H1 (cell line): ENCODE measurements around the gene ZNF511. TPM values are rescaled to one million over a fixed set of nuclear protein-coding genes. Genes with fewer than 3 reads are reported as not detected.

Experiments used
- CTCF ChIA-PET: fragments of 300-600 bp; sonication (Branson Sonifier 250); formaldehyde crosslinking; loops from one replicate; lab custom pipeline; 2021; ENCODE audit not compliant: partially characterized antibody; lab: Charles Lee
- POLR2A ChIA-PET: fragments of 300-600 bp; sonication (Branson Sonifier 250); formaldehyde crosslinking; loops from one replicate; lab custom pipeline; 2021; ENCODE audit warnings: inconsistent platforms; ENCODE audit not compliant: partially characterized antibody; lab: Charles Lee
- DNase-seq, 2 experiments: peaks; one replicate each; pipeline versions ENCODE4 v3.0.0 to v3.0.0-alpha.2; 2010 to 2022; ENCODE audit warnings: low spot score in 2 of 2, low read depth in 1 of 2, mixed read lengths in 1 of 2
- FAIRE-seq: peaks from 2 replicates; lab custom pipeline; 2011; peaks lifted over from hg19 to GRCh38; lab: Jason Lieb, UNC
- H2AFZ ChIP-seq: 2 replicates; pipeline ENCODE4 v1.8.1; 2012; ENCODE audit warnings: low read length, inconsistent platforms
- H2AK5ac ChIP-seq: 2 replicates; pipeline ENCODE4 v1.6.1; 2013; ENCODE audit warnings: low read depth, low read length
- H2BK120ac ChIP-seq: replicated peaks from 2 replicates; pipeline ENCODE3; 2013; ENCODE audit warnings: low read depth, low read length, inconsistent platforms
- H2BK12ac ChIP-seq: 2 replicates; pipeline ENCODE4 v1.6.1; 2013; ENCODE audit warnings: low read depth, low read length
- H2BK15ac ChIP-seq: 2 replicates; pipeline ENCODE4 v1.6.1; 2013; ENCODE audit warnings: low read length
- H2BK20ac ChIP-seq: 2 replicates; pipeline ENCODE4 v1.6.1; 2013; ENCODE audit warnings: low read length
- H2BK5ac ChIP-seq: 2 replicates; pipeline ENCODE4 v1.6.1; 2013; ENCODE audit warnings: low read depth, low read length
- H3K14ac ChIP-seq: 2 replicates; pipeline ENCODE4 v1.6.1; 2013; ENCODE audit warnings: inconsistent platforms; ENCODE audit not compliant: insufficient read length
- H3K18ac ChIP-seq: 2 replicates; pipeline ENCODE4 v1.6.1; 2013; ENCODE audit warnings: low read length; ENCODE audit errors: extremely low read depth
- H3K23ac ChIP-seq: 2 replicates; pipeline ENCODE4 v1.6.1; 2013; ENCODE audit warnings: inconsistent platforms; ENCODE audit not compliant: insufficient read length
- H3K23me2 ChIP-seq: 2 replicates; pipeline ENCODE4 v1.6.1; 2013; ENCODE audit warnings: low read depth, low read length
- H3K27ac ChIP-seq: 2 replicates; pipeline ENCODE4 v1.6.1; 2011; ENCODE audit warnings: low read depth, low read length, inconsistent platforms
- H3K27me3 ChIP-seq, 4 experiments: replicated peaks in 1 of 4; 1 replicate in 1 of 4; 2 replicates in 3 of 4; pipeline versions ENCODE4 v1.6.1 to v1.8.1; 2011 to 2013; ENCODE audit warnings: low read length in 3 of 4, mild to moderate bottlenecking in 3 of 4, inconsistent platforms in 2 of 4, mixed read lengths in 2 of 4, moderate library complexity in 1 of 4; ENCODE audit not compliant: control insufficient read depth in 3 of 4, insufficient read depth in 3 of 4; ENCODE audit errors: extremely low read depth in 1 of 4
- H3K36me3 ChIP-seq, 4 experiments: 2 replicates each; pipeline versions ENCODE4 v1.6.1 to v1.8.1; 2011 to 2013; ENCODE audit warnings: mild to moderate bottlenecking in 4 of 4, low read length in 3 of 4, moderate library complexity in 2 of 4, control low read depth in 1 of 4, inconsistent platforms in 1 of 4; ENCODE audit not compliant: insufficient read depth in 4 of 4, control insufficient read depth in 2 of 4
- H3K4ac ChIP-seq: replicated peaks from 2 replicates; pipeline ENCODE3; 2013; ENCODE audit warnings: low read length, low read depth, mixed read lengths, inconsistent platforms; ENCODE audit not compliant: insufficient read length
- H3K4me1 ChIP-seq, 4 experiments: replicated peaks in 1 of 4; 1 replicate in 1 of 4; 2 replicates in 3 of 4; pipeline versions ENCODE4 v1.6.1 to v1.8.1; 2011 to 2013; ENCODE audit warnings: low read length in 3 of 4, inconsistent platforms in 2 of 4, mixed read lengths in 1 of 4; ENCODE audit not compliant: insufficient read depth in 4 of 4, control insufficient read depth in 3 of 4
- H3K4me2 ChIP-seq, 2 experiments: 2 replicates each; pipeline versions ENCODE4 v1.6.1 to v1.8.1; 2011 to 2013; ENCODE audit warnings: low read depth in 2 of 2, low read length in 2 of 2, control low read depth in 1 of 2, inconsistent platforms in 1 of 2, mild to moderate bottlenecking in 1 of 2; ENCODE audit not compliant: insufficient read depth in 1 of 2
- H3K4me3 ChIP-seq, 4 experiments: fragments of 200-600, 300-600 bp in 1 of 4; sonication (generic), shearing (Covaris generic), sonication (Bioruptor Twin) in 1 of 4; 2 replicates each; pipeline versions ENCODE4 v1.5.1 to v1.8.1; 2011 to 2016; ENCODE audit warnings: low read length in 4 of 4, low read depth in 3 of 4, control low read depth in 2 of 4, inconsistent platforms in 2 of 4, mild to moderate bottlenecking in 2 of 4, mixed read lengths in 1 of 4, moderate library complexity in 1 of 4; ENCODE audit not compliant: insufficient read depth in 2 of 4; ENCODE audit errors: extremely low read depth in 1 of 4
- H3K56ac ChIP-seq: replicated peaks from 2 replicates; pipeline ENCODE3; 2013; ENCODE audit warnings: low read depth, mild to moderate bottlenecking, mixed read lengths, low read length, inconsistent platforms; ENCODE audit not compliant: insufficient read length
- H3K79me1 ChIP-seq: 2 replicates; pipeline ENCODE4 v1.6.1; 2013; ENCODE audit warnings: low read depth, low read length, control low read depth
- H3K79me2 ChIP-seq, 2 experiments: 2 replicates each; pipeline versions ENCODE4 v1.6.1 to v1.8.1; 2012 to 2013; ENCODE audit warnings: low read length in 2 of 2, mild to moderate bottlenecking in 2 of 2, inconsistent platforms in 1 of 2; ENCODE audit not compliant: insufficient read depth in 2 of 2, control insufficient read depth in 1 of 2
- H3K9ac ChIP-seq, 4 experiments: replicated peaks in 1 of 4; 1 replicate in 1 of 4; 2 replicates in 3 of 4; pipeline versions ENCODE4 v1.6.1 to v1.8.1; 2011 to 2013; ENCODE audit warnings: low read depth in 3 of 4, low read length in 3 of 4, control low read depth in 2 of 4, mild to moderate bottlenecking in 2 of 4, moderate library complexity in 2 of 4, inconsistent platforms in 1 of 4; ENCODE audit errors: extremely low read depth in 1 of 4
- H3K9me3 ChIP-seq, 2 experiments: 2 replicates each; pipeline versions ENCODE4 v1.6.1 to v1.8.1; 2012 to 2013; ENCODE audit warnings: mild to moderate bottlenecking in 2 of 2, moderate library complexity in 2 of 2, control low read depth in 1 of 2, inconsistent platforms in 1 of 2, low read depth in 1 of 2, low read length in 1 of 2, mixed read lengths in 1 of 2; ENCODE audit not compliant: insufficient read depth in 2 of 2
- H4K20me1 ChIP-seq, 2 experiments: replicated peaks in 1 of 2; 2 replicates each; pipeline versions ENCODE3 to v1.8.1; 2011 to 2013; ENCODE audit warnings: inconsistent platforms in 2 of 2, low read length in 2 of 2, mild to moderate bottlenecking in 1 of 2; ENCODE audit not compliant: insufficient read depth in 2 of 2, control insufficient read depth in 1 of 2
- H4K5ac ChIP-seq: 2 replicates; pipeline ENCODE4 v1.6.1; 2013; ENCODE audit warnings: low read length, low read depth, mixed read lengths, inconsistent platforms; ENCODE audit not compliant: insufficient read length
- H4K8ac ChIP-seq: 2 replicates; pipeline ENCODE4 v1.8.0; 2013; ENCODE audit warnings: mild to moderate bottlenecking, moderate library complexity, low read length, inconsistent platforms; ENCODE audit not compliant: insufficient read depth; ENCODE audit errors: extremely low read depth
- H4K91ac ChIP-seq: replicated peaks from 2 replicates; pipeline ENCODE3; 2013; ENCODE audit warnings: low read length, mixed read lengths, inconsistent platforms; ENCODE audit not compliant: insufficient read length
- ASH2L ChIP-seq: fragments of 200-600, 300-600 bp; sonication (generic); IDR thresholded peaks from one replicate; pipeline ENCODE4 v1.7.1; 2017; ENCODE audit warnings: low read length
- BACH1 ChIP-seq: IDR thresholded peaks from 2 replicates; pipeline ENCODE4 v1.6.1; 2012; ENCODE audit warnings: low read length, improper control_type of control experiment
- POLR2AphosphoS5 ChIP-seq: IDR thresholded peaks from 2 replicates; pipeline ENCODE4 v1.6.1; 2011; ENCODE audit warnings: low read depth, low read length
- RXRA ChIP-seq: IDR thresholded peaks from 2 replicates; pipeline ENCODE4 v1.6.1; 2011; ENCODE audit warnings: low read depth, mild to moderate bottlenecking, low read length, moderate library complexity; ENCODE audit not compliant: insufficient read depth
- SIRT6 ChIP-seq: IDR thresholded peaks from one replicate; pipeline ENCODE4 v1.7.1; 2012; ENCODE audit warnings: low read length, inconsistent platforms
- TAF7 ChIP-seq: optimal IDR thresholded peaks from 2 replicates; pipeline ENCODE3; 2011; ENCODE audit warnings: low read depth, mild to moderate bottlenecking, inconsistent platforms, low read length, moderate library complexity, borderline replicate concordance
- WGBS, 2 experiments: shearing (Covaris generic) in 1 of 2; methylation state at CpG; one replicate each; pipeline versions ENCODE4 v1.1.6 to v1.1.7; 2013 to 2015; ENCODE audit warnings: low lambda C conversion rate in 2 of 2, mixed read lengths in 2 of 2, inconsistent platforms in 1 of 2, low coverage in 1 of 2, missing lambda C conversion rate in 1 of 2; ENCODE audit not compliant: insufficient replicate concordance in 2 of 2, insufficient coverage in 1 of 2, insufficient read length in 1 of 2; ENCODE audit errors: extremely low coverage in 1 of 2, missing lambda C conversion rate in 1 of 2; 5-methylcytosine and 5-hydroxymethylcytosine counted together
- polyA plus RNA-seq, 7 experiments: library from polyadenylated mRNA; depleted of rRNA in 3 of 7; stranded (reverse) in 5 of 7; unstranded in 2 of 7; fragments of >200 nt in 5 of 7; fragments of 200-250 nt in 2 of 7; gene quantifications; 1 replicate in 5 of 7; 2 replicates in 1 of 7; 4 replicates in 1 of 7; pipeline versions ENCODE4 v1.2.1 to v1.2.3, GENCODE V29; 2011 to 2013; ENCODE audit warnings: missing spikeins in 2 of 7, mixed read lengths in 2 of 7
- total RNA-seq: library from RNA; stranded (reverse); fragmentation: NEBNext Ultra II Directional; extraction: Animal tissue kit (Norgen Biotek cat#: 25700); gene quantifications from 2 replicates; pipeline ENCODE4 v1.2.1, GENCODE V29; 2021

The ZNF511 gene
- total and polyA plus RNA-seq, 2 of the 8 experiments (the other 6 are each of a cell fraction or from before 2014, with no cell fraction given): 55.4 to 71.7 TPM

- Histone ChIP-seq H2BK120ac (no peak overlapping the region), H3K36me3 (peaks cover 4 to 19% (median 5%) of the 10 kb centered on the region in 4 experiments; a peak in 7 of 8 replicates), H3K9ac (no peak overlapping the region), H3K9me3 (no peaks in the 10 kb centered on the region), H2AK5ac (no peak overlapping the region), H3K14ac (no peak overlapping the region), H3K27ac (no peak overlapping the region), H3K4ac (no peak overlapping the region), H4K5ac (no peak overlapping the region), H3K27me3 (peaks cover 0 to 8% (median 4%) of the 10 kb centered on the region in 4 experiments; a peak in 5 of 7 replicates), H2BK5ac (no peak overlapping the region), H4K8ac (no peak overlapping the region), H3K79me1 (no peaks in the 10 kb centered on the region), H3K79me2 (no peaks in the 10 kb centered on the region), H3K23me2 (peaks cover 2% of the 10 kb centered on the region; the same call in 1 of the 2 replicates), H3K4me2 (no peak overlapping the region), H2AFZ (no peak overlapping the region), H3K4me1 (no peaks in the 10 kb centered on the region; a peak in 1 of 7 replicates), H2BK20ac (no peak overlapping the region), H3K4me3 (no peak overlapping the region), H2BK15ac (no peak overlapping the region), H3K18ac (no peak overlapping the region)
- no peak for DNase-seq
- no peak for FAIRE-seq
- POLR2A ChIA-PET: interaction anchor here (0.6 to 1.3 kb wide), 2 partner anchors 47 to 57 kb away, joined by 3 to 4 read pairs; no protein-coding TSS in a partner anchor
- TF ChIP-seq SIRT6 (no peak), ASH2L (no peak), BACH1 (no peak), TAF7 (no peak), POLR2AphosphoS5 (no peak), RXRA (no peak)
- TF ChIP-seq, all 59 proteins: peak for 0
- Histone ChIP-seq H4K91ac (no peak overlapping the region), H4K20me1 (peaks cover 0 to 3% of the 10 kb centered on the region in 2 experiments), H3K56ac (no peak overlapping the region), H2BK12ac (no peak overlapping the region), H3K23ac (no peak overlapping the region)
- CTCF ChIA-PET: interaction anchor here (0.9 to 3.5 kb wide), 8 partner anchors 9 to 94 kb away, joined by 3 to 23 read pairs (median 6); partner anchors contain the start of gene PRAP1
- WGBS, 2 experiments: 90% methylated on average over 12 of the region's 12 CpGs; no CpG with 5 or more reads in 1 of the 2 experiments
These were observed 6.2 kb downstream of the ZNF511 start for GRCh38 chr10:133314911-133315310.
